ENCODE results near the gene MSL3. TPM values are rescaled to one million over a fixed set of nuclear protein-coding genes. Genes with fewer than 3 reads are reported as not detected.

The MSL3 gene
- total and polyA plus RNA-seq, 2 of the 8 experiments (the other 6 are each of a cell fraction or from before 2014, with no cell fraction given) = 10.6 to 12.3 TPM

DNA sequence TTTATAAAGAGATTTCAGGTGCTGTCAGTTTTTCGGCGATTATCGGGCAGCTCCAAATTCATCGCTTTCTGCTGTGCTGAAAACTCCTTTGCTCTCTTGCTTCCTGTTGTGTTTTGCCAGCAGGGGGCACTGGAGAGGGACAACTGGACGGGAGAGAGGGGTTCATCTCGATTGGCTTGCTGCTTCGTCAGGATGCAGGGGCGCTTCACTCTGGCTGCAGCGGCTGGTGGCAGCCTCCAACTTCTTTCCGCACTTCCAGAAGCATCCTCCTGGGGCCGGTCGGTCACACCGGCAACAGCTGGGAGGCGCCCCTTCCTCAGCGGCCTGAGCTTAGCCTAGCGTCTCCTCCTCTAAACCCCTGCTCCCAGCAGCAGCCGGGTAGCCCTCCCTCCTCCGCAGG, 29.5 kb downstream of the MSL3 start (continued):
- TF ChIP-seq USF2 (IDR thresholded peaks at IDR 0.05; ENCODE audit: low read length) = no peak

Data from H1 (cell line).